ENCODE data around the gene GASK1B.

Gene GASK1B

DNA sequence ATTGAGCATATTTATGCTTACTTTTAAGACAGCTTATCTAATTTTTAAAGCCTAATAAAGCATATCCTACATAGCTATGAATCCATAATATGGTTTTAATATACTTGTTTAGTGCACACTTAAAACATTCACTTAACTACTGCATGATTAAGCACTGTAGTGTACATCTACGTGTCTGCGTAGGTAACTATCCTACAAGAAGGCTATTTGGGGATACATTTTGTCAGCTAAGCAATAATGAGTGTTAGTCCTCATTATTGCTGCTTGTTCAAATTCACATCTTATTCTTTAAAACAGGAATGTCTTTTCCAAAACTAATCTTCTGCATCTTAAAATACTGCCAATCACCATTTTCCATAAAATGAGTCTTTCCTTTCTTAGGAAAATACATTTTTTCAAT lies 38.6 kb downstream of the GASK1B start:
- no peak for DNase-seq

- no peak for DNase-seq
Observed at GRCh38 chr4:158133551-158133950, 39.3 kb downstream of the GASK1B start.

DNA sequence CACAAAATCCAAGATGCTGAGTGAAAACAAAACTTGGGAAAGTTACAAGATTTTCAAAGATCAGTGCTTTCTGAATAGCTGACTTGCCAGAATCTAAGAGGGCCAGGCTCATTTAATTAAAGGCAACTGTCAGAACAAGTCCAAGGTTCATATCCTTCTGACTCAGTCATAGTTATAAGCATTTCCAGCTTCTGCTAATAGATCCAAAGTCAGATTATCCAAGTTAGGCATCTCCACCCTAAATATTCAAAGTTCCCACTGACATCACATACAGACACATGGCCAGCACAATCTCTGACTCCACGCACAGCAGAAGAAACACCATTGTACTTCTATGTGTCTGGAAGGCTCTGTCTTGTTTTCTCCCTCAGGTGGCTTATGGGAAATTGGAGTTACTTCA lies 41.8 kb downstream of the GASK1B start:
- DNase-seq = no peak

DNA sequence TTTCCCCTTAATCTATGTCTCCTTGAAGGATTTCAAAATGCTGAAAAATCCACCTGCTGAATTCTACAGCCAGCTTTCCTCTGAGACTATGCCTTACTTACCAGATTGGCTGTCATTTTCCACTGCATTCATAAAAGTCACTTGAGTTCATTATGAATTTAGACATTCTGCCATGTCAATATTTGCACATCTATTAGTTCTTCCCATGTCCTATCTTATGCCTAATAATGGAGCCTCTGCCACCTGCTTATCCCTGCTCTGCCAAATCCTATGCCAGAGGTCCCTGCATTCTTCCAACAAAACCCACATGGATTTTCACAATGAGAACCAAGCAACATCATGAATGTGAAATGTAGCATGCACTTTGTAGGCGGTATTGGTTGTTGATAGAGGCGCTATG lies 42.6 kb downstream of the GASK1B start:
- DNase-seq = no peak

- no peak for DNase-seq
Observed at GRCh38 chr4:158129694-158130093, 43.1 kb downstream of the GASK1B start.

- DNase-seq = no peak
Observed at GRCh38 chr4:158128540-158128939, 44.3 kb downstream of the GASK1B start.

DNA sequence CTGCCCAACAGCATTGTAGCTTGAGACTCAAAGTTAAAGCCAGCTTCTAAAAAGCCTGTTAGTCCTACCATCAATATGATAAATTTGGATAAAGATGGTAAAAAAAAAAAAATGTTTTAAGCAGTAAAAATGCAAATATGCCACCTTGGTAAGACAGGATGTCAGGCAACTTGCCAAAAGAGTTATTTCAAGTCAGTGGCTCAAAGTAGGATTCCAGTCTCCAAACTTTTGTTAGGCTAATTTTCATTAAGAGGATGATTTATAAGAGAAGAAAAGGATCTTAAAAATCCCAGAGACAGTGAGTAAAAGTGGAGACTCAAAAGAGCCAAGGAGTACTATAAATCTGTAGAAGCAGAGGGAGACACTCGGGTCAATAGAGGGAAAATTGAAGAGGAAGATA lies 47.5 kb downstream of the GASK1B start:
- DNase-seq = no peak
